CD4-positive, alpha-beta memory T cell (primary cell): ENCODE data around the gene VPS35L. TPM values are rescaled to one million over a fixed set of nuclear protein-coding genes. Genes with fewer than 3 reads are reported as not detected.

Experiments used
- CTCF ChIA-PET: fragments of 350-600 bp; sonication (Branson Sonifier 250); formaldehyde crosslinking; loops from one replicate; lab custom pipeline; 2021; ENCODE audit warnings: inconsistent platforms; ENCODE audit not compliant: partially characterized antibody; lab: Charles Lee
- POLR2A ChIA-PET: fragments of 350-600 bp; sonication (Branson Sonifier 250); formaldehyde crosslinking; loops from one replicate; lab custom pipeline; 2021; ENCODE audit not compliant: partially characterized antibody; lab: Charles Lee
- DNase-seq, 5 donors: peaks; one replicate each; pipeline versions ENCODE4 v3.0.0 to v3.0.0-alpha.2; 2020 to 2022; ENCODE audit warnings: mixed read lengths in 1 of 5
- H3K27ac ChIP-seq: one replicate; pipeline ENCODE4 v1.7.0; 2013; ENCODE audit warnings: low read depth, low read length
- H3K27me3 ChIP-seq: 2 replicates; pipeline ENCODE4 v1.7.0; 2013; ENCODE audit warnings: mild to moderate bottlenecking, low read length, moderate library complexity; ENCODE audit not compliant: insufficient read depth
- H3K36me3 ChIP-seq: 2 replicates; pipeline ENCODE4 v1.7.0; 2013; ENCODE audit warnings: mild to moderate bottlenecking, low read length, moderate library complexity; ENCODE audit not compliant: insufficient read depth
- H3K4me1 ChIP-seq: 2 replicates; pipeline ENCODE4 v1.7.0; 2013; ENCODE audit warnings: mild to moderate bottlenecking, low read length, moderate library complexity; ENCODE audit not compliant: insufficient read depth
- H3K4me3 ChIP-seq, 2 donors: one replicate each; pipeline ENCODE4 v1.7.0; 2013; ENCODE audit warnings: low read length in 2 of 2, mild to moderate bottlenecking in 1 of 2
- H3K9me3 ChIP-seq, 2 donors: one replicate each; pipeline ENCODE4 v1.7.0; 2013; ENCODE audit warnings: low read length in 2 of 2, control low read depth in 1 of 2; ENCODE audit not compliant: control insufficient read depth in 1 of 2
- H3K27ac Mint-ChIP-seq, 7 donors: one replicate each; pipeline ENCODE4 v1.8.0; 2020 to 2021; ENCODE audit warnings: mixed read lengths in 7 of 7, mild to moderate bottlenecking in 6 of 7, inconsistent platforms in 3 of 7, moderate library complexity in 3 of 7
- H3K27me3 Mint-ChIP-seq, 2 donors: one replicate each; pipeline ENCODE4 v1.8.0; 2020 to 2021; ENCODE audit warnings: mixed read lengths in 2 of 2
- H3K36me3 Mint-ChIP-seq, 2 donors: one replicate each; pipeline ENCODE4 v1.8.0; 2020 to 2021; ENCODE audit warnings: mixed read lengths in 2 of 2, inconsistent platforms in 1 of 2, mild to moderate bottlenecking in 1 of 2
- H3K4me1 Mint-ChIP-seq, 4 donors: one replicate each; pipeline ENCODE4 v1.8.0; 2020 to 2021; ENCODE audit warnings: mixed read lengths in 4 of 4, mild to moderate bottlenecking in 1 of 4
- H3K4me3 Mint-ChIP-seq, 8 donors: one replicate each; pipeline ENCODE4 v1.8.0; 2020 to 2021; ENCODE audit warnings: mixed read lengths in 8 of 8, mild to moderate bottlenecking in 7 of 8, moderate library complexity in 6 of 8, inconsistent platforms in 3 of 8
- H3K9me3 Mint-ChIP-seq, 8 donors: one replicate each; pipeline ENCODE4 v1.8.0; 2020 to 2021; ENCODE audit warnings: mixed read lengths in 8 of 8, mild to moderate bottlenecking in 5 of 8, inconsistent platforms in 3 of 8, moderate library complexity in 1 of 8
- intact Hi-C: fragments of 100-400 bp; cut with micrococcal nuclease; formaldehyde crosslinking; loops from one replicate; pipeline ENCODE4 v1.15.1; 2023
- polyA plus RNA-seq, 2 donors: library from polyadenylated mRNA; unstranded; fragments of 300-500 nt; fragmentation: Illumina TruSeq; gene quantifications; one replicate each; pipeline ENCODE4 v1.2.3, GENCODE V29; 2021
- total RNA-seq, 2 experiments: library from RNA; stranded (reverse); gene quantifications; one replicate each; pipeline ENCODE4 v1.2.3, GENCODE V29; 2021

Gene VPS35L
- total and polyA plus RNA-seq, 4 experiments from 2014 or later = 42.2 to 52.9 (median 48.6) TPM

- Mint-ChIP-seq H3K4me3 (no peak overlapping the region), H3K27ac (no peak overlapping the region), H3K4me1 (no peaks in the 10 kb centered on the region), H3K27me3 (no peaks in the 10 kb centered on the region), H3K9me3 (peaks cover 0 to 2% (median 0%) of the 10 kb centered on the region in 8 donors), H3K36me3 (peaks cover 0 to 6% of the 10 kb centered on the region in 2 donors)
- H3K4me3 ChIP-seq = no peak overlapping the region
- no peak overlapping the region for H3K27ac ChIP-seq
- DNase-seq = no peak
- no peaks in the 10 kb centered on the region for H3K4me1 ChIP-seq
- H3K36me3 ChIP-seq = no peaks in the 10 kb centered on the region
- ChIA-PET CTCF (interaction anchor here (1.0 kb wide), 1 partner anchor 152 kb away, joined by 4 read pairs; no protein-coding TSS in a partner anchor), POLR2A (no interaction called here)
- H3K27me3 ChIP-seq = no peaks in the 10 kb centered on the region
- intact Hi-C loops = no loop called here
- H3K9me3 ChIP-seq = no peaks in the 10 kb centered on the region
Measured at GRCh38 chr16:19735074-19735867, 179.8 kb downstream of the VPS35L start.

GRCh38 chr16:19737306-19738038, 182.0 kb downstream of the VPS35L start:
- no peaks in the 10 kb centered on the region for H3K27me3 ChIP-seq
- no peak overlapping the region for H3K4me3 ChIP-seq
- DNase-seq = no peak
- intact Hi-C loops = no loop called here
- Mint-ChIP-seq H3K4me1 (no peaks in the 10 kb centered on the region), H3K36me3 (peaks cover 0 to 6% of the 10 kb centered on the region in 2 donors), H3K4me3 (no peak overlapping the region), H3K27me3 (no peaks in the 10 kb centered on the region), H3K9me3 (no peaks in the 10 kb centered on the region), H3K27ac (peak overlapping the region in 1 of 7 donors; percentile 51)
- no peaks in the 10 kb centered on the region for H3K36me3 ChIP-seq
- no peaks in the 10 kb centered on the region for H3K9me3 ChIP-seq
- H3K4me1 ChIP-seq = no peaks in the 10 kb centered on the region
- POLR2A ChIA-PET = no interaction called here
- H3K27ac ChIP-seq = no peak overlapping the region
- CTCF ChIA-PET = no interaction called here

GRCh38 chr16:19741354-19741753, 185.9 kb downstream of the VPS35L start:
- H3K4me1 Mint-ChIP-seq = no peaks in the 10 kb centered on the region
- no peak overlapping the region for H3K4me3 ChIP-seq
- CTCF ChIA-PET = no interaction called here
- H3K9me3 Mint-ChIP-seq = no peaks in the 10 kb centered on the region
- no peaks in the 10 kb centered on the region for H3K9me3 ChIP-seq
- no peaks in the 10 kb centered on the region for H3K36me3 Mint-ChIP-seq
- no peak overlapping the region for H3K27ac ChIP-seq
- no peak overlapping the region for H3K27ac Mint-ChIP-seq
- H3K27me3 ChIP-seq = no peaks in the 10 kb centered on the region
- H3K4me3 Mint-ChIP-seq = no peak overlapping the region
- intact Hi-C loops = no loop called here
- no peaks in the 10 kb centered on the region for H3K27me3 Mint-ChIP-seq
- no peaks in the 10 kb centered on the region for H3K4me1 ChIP-seq
- POLR2A ChIA-PET = no interaction called here
- no peak for DNase-seq
- H3K36me3 ChIP-seq = no peaks in the 10 kb centered on the region

DNA sequence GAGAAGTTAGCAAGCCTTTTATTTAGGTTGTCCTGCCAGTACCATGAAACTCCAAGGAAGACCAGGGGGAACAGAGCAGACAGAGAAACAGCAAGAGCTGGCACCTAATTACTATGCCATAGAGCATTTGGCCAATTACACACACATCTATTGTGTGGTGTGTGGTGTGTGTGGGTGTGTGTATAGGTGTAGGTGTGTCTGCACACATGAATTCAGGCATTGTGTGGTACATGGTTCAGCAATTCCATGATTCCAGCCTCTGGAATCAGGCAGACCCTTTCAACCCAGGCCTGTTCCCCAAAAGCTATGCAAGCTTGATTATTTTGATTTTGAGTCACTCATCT, 188.3 kb downstream of the VPS35L start:
- no peak for DNase-seq
- H3K27ac ChIP-seq = no peak overlapping the region
- no peak overlapping the region for H3K4me3 Mint-ChIP-seq
- intact Hi-C loops = no loop called here
- no peaks in the 10 kb centered on the region for H3K36me3 Mint-ChIP-seq
- POLR2A ChIA-PET = no interaction called here
- H3K4me1 Mint-ChIP-seq = no peaks in the 10 kb centered on the region
- CTCF ChIA-PET = no interaction called here
- no peaks in the 10 kb centered on the region for H3K36me3 ChIP-seq
- H3K27me3 ChIP-seq = no peaks in the 10 kb centered on the region
- H3K4me1 ChIP-seq = no peaks in the 10 kb centered on the region
- H3K4me3 ChIP-seq = no peak overlapping the region
- H3K27ac Mint-ChIP-seq = no peak overlapping the region
- H3K27me3 Mint-ChIP-seq = no peaks in the 10 kb centered on the region
- H3K9me3 ChIP-seq = no peaks in the 10 kb centered on the region
- H3K9me3 Mint-ChIP-seq = no peaks in the 10 kb centered on the region

- DNase-seq = no peak
- Histone ChIP-seq H3K9me3 (no peaks in the 10 kb centered on the region), H3K27me3 (no peaks in the 10 kb centered on the region), H3K4me3 (no peak overlapping the region), H3K4me1 (no peaks in the 10 kb centered on the region), H3K27ac (no peak overlapping the region), H3K36me3 (no peaks in the 10 kb centered on the region)
- Mint-ChIP-seq H3K9me3 (no peaks in the 10 kb centered on the region), H3K4me3 (no peak overlapping the region), H3K4me1 (no peaks in the 10 kb centered on the region), H3K27me3 (no peaks in the 10 kb centered on the region), H3K36me3 (no peaks in the 10 kb centered on the region), H3K27ac (no peak overlapping the region)
- ChIA-PET CTCF (no interaction called here), POLR2A (no interaction called here)
- intact Hi-C loops = no loop called here
Measured at GRCh38 chr16:19744670-19745069, 189.2 kb downstream of the VPS35L start.

DNA sequence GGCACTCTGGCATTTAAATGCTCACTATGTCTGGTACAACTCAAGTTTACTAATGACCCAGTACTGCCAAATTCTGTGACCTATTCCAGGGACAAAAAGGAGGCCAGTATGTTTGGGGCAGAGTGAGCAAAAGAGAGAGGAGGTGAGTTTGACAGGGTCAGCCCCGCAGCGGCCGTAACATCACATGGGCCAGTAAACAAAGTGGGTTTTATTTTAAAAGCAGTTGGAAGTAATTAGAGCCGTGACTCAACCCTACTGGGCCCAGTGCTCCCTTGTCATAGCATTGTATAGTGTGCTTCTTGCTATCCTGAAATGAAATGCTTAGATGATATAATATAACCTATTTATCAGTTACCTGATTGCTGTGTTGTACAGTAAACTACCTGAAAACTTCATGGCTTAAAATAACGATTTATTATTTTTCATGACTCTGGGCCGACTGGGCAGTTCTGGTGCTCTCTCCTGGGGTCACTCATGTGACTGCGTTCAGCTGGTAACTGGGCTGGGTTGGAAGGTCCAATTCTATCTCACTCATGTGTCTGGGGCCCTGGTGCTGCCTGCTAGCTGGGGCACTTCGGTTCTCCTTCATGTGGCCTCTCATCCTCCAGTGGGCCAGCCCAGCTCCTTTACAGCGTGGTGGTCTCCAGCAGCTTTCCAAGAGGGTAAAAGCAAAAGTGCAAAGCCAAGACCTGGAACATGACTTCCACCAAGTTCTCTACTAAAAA, 189.9 kb downstream of the VPS35L start:
- Mint-ChIP-seq H3K27ac (no peak overlapping the region), H3K9me3 (no peaks in the 10 kb centered on the region), H3K36me3 (no peaks in the 10 kb centered on the region), H3K4me1 (no peaks in the 10 kb centered on the region), H3K27me3 (no peaks in the 10 kb centered on the region), H3K4me3 (no peak overlapping the region)
- Histone ChIP-seq H3K4me1 (no peaks in the 10 kb centered on the region), H3K27ac (no peak overlapping the region), H3K27me3 (no peaks in the 10 kb centered on the region), H3K4me3 (no peak overlapping the region), H3K36me3 (no peaks in the 10 kb centered on the region), H3K9me3 (no peaks in the 10 kb centered on the region)
- intact Hi-C loops = no loop called here
- ChIA-PET CTCF (no interaction called here), POLR2A (no interaction called here)
- no peak for DNase-seq

DNA sequence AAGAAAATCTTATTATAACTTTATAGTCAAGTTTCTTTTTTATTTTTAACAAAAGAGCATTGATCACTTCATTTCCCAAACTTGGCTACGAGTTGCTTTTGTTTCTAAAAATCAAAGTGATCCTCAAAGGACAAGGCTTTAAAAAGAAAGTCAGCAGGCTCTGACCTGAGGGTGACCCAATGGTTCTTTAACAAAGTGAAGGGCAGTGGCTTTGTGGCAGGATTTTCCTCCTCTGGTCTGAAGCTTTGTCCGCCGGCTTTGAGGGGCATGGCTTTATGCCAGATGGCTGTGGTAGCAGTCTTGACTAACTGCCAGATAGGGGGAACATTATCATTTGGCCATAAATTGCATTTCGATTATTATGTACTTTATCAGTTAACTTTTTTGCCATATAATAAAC, 191.1 kb downstream of the VPS35L start:
- H3K27ac Mint-ChIP-seq = peak overlapping the region in 1 of 7 donors; percentile 30
- Histone ChIP-seq H3K4me3 (no peak overlapping the region), H3K36me3 (no peaks in the 10 kb centered on the region), H3K4me1 (no peaks in the 10 kb centered on the region), H3K9me3 (no peaks in the 10 kb centered on the region), H3K27me3 (no peaks in the 10 kb centered on the region), H3K27ac (no peak overlapping the region)
- POLR2A ChIA-PET = no interaction called here
- intact Hi-C loops = no loop called here
- CTCF ChIA-PET = no interaction called here
- DNase-seq = no peak
- H3K36me3 Mint-ChIP-seq = no peaks in the 10 kb centered on the region
- H3K4me1 Mint-ChIP-seq = no peaks in the 10 kb centered on the region
- no peaks in the 10 kb centered on the region for H3K27me3 Mint-ChIP-seq
- H3K9me3 Mint-ChIP-seq = no peaks in the 10 kb centered on the region
- no peak overlapping the region for H3K4me3 Mint-ChIP-seq
